ENCODE results near the gene FUT7. TPM values are rescaled to one million over a fixed set of nuclear protein-coding genes. Genes with fewer than 3 reads are reported as not detected.

The FUT7 gene
- total RNA-seq, 1 experiment from 2014 or later, result not detected

- DNase-seq (ENCODE audit: low spot score), result no peak
Measured at GRCh38 chr9:136983656-136984314, 48.1 kb downstream of the FUT7 start.

- DNase-seq (ENCODE audit: low spot score), result no peak
Measured at GRCh38 chr9:136983167-136983566, 48.7 kb downstream of the FUT7 start.

GRCh38 chr9:136982232-136983051 is 49.4 kb downstream of the FUT7 start, which contains the start of gene LCNL1:
LCNL1 (plus strand) TSS chr9:136982993; CDS start chr9:136983587, 594 bp downstream.
- DNase-seq (ENCODE audit: low spot score), result no peak

- DNase-seq (ENCODE audit: low spot score), result no peak
Measured at GRCh38 chr9:136981588-136982231, 50.2 kb downstream of the FUT7 start.

GRCh38 chr9:136980669-136981478 is 51.0 kb downstream of the FUT7 start:
- DNase-seq (ENCODE audit: low spot score), result no peak

Other genes with a start within 250 kb of the FUT7 start
- gene TMEM141, start 240.7 kb downstream of the FUT7 start, total RNA-seq (2014; rRNA removed; shearing (Covaris generic)), result 87.0 and 93.0 TPM in 2 replicates
- 0.47 TPM in 1 of 2 replicates, not detected in the other for gene CCDC183, start 235.8 kb downstream of the FUT7 start, total RNA-seq (2014; rRNA removed; shearing (Covaris generic))
- 23.6 and 35.0 TPM in 2 replicates for gene RABL6, start 224.1 kb downstream of the FUT7 start, total RNA-seq (2014; rRNA removed; shearing (Covaris generic))
- 0.06 and 0.21 TPM in 2 replicates for gene AJM1, start 189.6 kb downstream of the FUT7 start, total RNA-seq (2014; rRNA removed; shearing (Covaris generic))
- 100 and 119 TPM in 2 replicates for gene PHPT1, start 182.7 kb downstream of the FUT7 start, total RNA-seq (2014; rRNA removed; shearing (Covaris generic))
- 0.12 and 0.15 TPM in 2 replicates for gene MAMDC4, start 179.7 kb downstream of the FUT7 start, total RNA-seq (2014; rRNA removed; shearing (Covaris generic))
- gene EDF1, start 165.8 kb downstream of the FUT7 start, total RNA-seq (2014; rRNA removed; shearing (Covaris generic)), result 458 and 510 TPM in 2 replicates
- 8.1 and 11.3 TPM in 2 replicates for gene TRAF2, start 145.6 kb downstream of the FUT7 start, total RNA-seq (2014; rRNA removed; shearing (Covaris generic))
- gene FBXW5, start 87.3 kb downstream of the FUT7 start, total RNA-seq (2014; rRNA removed; shearing (Covaris generic)), result 56.2 and 83.0 TPM in 2 replicates
- not detected in 2 replicates for gene C8G, start 86.8 kb downstream of the FUT7 start, total RNA-seq (2014; rRNA removed; shearing (Covaris generic))
- not detected in 2 replicates for gene LCN12, start 79.8 kb downstream of the FUT7 start, total RNA-seq (2014; rRNA removed; shearing (Covaris generic))
- not detected in 2 replicates for gene PTGDS, start 54.6 kb downstream of the FUT7 start, total RNA-seq (2014; rRNA removed; shearing (Covaris generic))
- gene LCNL1, start 49.1 kb downstream of the FUT7 start, total RNA-seq (2014; rRNA removed; shearing (Covaris generic)), result not detected in 2 replicates
- 32.0 and 41.3 TPM in 2 replicates for gene PAXX, start 39.7 kb downstream of the FUT7 start, total RNA-seq (2014; rRNA removed; shearing (Covaris generic))
- gene CLIC3, start 35.5 kb downstream of the FUT7 start, total RNA-seq (2014; rRNA removed; shearing (Covaris generic)), result 0.64 TPM in 1 of 2 replicates, not detected in the other
- 4.9 and 22.4 TPM in 2 replicates for gene ABCA2, start 3.9 kb downstream of the FUT7 start, total RNA-seq (2014; rRNA removed; shearing (Covaris generic))
- gene NPDC1, start 14.1 kb upstream of the FUT7 start, total RNA-seq (2014; rRNA removed; shearing (Covaris generic)), result 1.2 and 4.1 TPM in 2 replicates
- not detected in 2 replicates for gene ENTPD2, start 22.0 kb upstream of the FUT7 start, total RNA-seq (2014; rRNA removed; shearing (Covaris generic))
- gene SAPCD2, start 38.5 kb upstream of the FUT7 start, total RNA-seq (2014; rRNA removed; shearing (Covaris generic)), result 5.9 and 12.4 TPM in 2 replicates
- gene UAP1L1, start 45.4 kb upstream of the FUT7 start, total RNA-seq (2014; rRNA removed; shearing (Covaris generic)), result 6.6 and 7.4 TPM in 2 replicates
- 38.6 and 62.6 TPM in 2 replicates for gene MAN1B1, start 54.9 kb upstream of the FUT7 start, total RNA-seq (2014; rRNA removed; shearing (Covaris generic))
- gene DPP7, start 82.6 kb upstream of the FUT7 start, total RNA-seq (2014; rRNA removed; shearing (Covaris generic)), result 34.8 and 52.2 TPM in 2 replicates
- gene GRIN1, start 107.1 kb upstream of the FUT7 start, total RNA-seq (2014; rRNA removed; shearing (Covaris generic)), result not detected in 2 replicates
- 0.10 and 0.12 TPM in 2 replicates for gene LRRC26, start 138.0 kb upstream of the FUT7 start, total RNA-seq (2014; rRNA removed; shearing (Covaris generic))
- not detected in 2 replicates for gene TMEM210, start 140.0 kb upstream of the FUT7 start, total RNA-seq (2014; rRNA removed; shearing (Covaris generic))
- gene ANAPC2, start 156.5 kb upstream of the FUT7 start, total RNA-seq (2014; rRNA removed; shearing (Covaris generic)), result 8.2 and 13.4 TPM in 2 replicates
- gene SSNA1, start 156.6 kb upstream of the FUT7 start, total RNA-seq (2014; rRNA removed; shearing (Covaris generic)), result 71.6 and 91.9 TPM in 2 replicates
- 1.2 and 3.4 TPM in 2 replicates for gene TPRN, start 168.7 kb upstream of the FUT7 start, total RNA-seq (2014; rRNA removed; shearing (Covaris generic))
- gene TMEM203, start 173.6 kb upstream of the FUT7 start, total RNA-seq (2014; rRNA removed; shearing (Covaris generic)), result 63.4 and 69.8 TPM in 2 replicates
- gene NDOR1, start 173.6 kb upstream of the FUT7 start, total RNA-seq (2014; rRNA removed; shearing (Covaris generic)), result 4.0 and 4.9 TPM in 2 replicates
- gene RNF208, start 190.2 kb upstream of the FUT7 start, total RNA-seq (2014; rRNA removed; shearing (Covaris generic)), result 0.31 TPM in 1 of 2 replicates, not detected in the other
- gene CYSRT1, start 193.1 kb upstream of the FUT7 start, total RNA-seq (2014; rRNA removed; shearing (Covaris generic)), result 0.14 and 0.37 TPM in 2 replicates
- gene RNF224, start 195.4 kb upstream of the FUT7 start, total RNA-seq (2014; rRNA removed; shearing (Covaris generic)), result not detected in 2 replicates
- gene SLC34A3, start 198.8 kb upstream of the FUT7 start, total RNA-seq (2014; rRNA removed; shearing (Covaris generic)), result not detected in 2 replicates
- gene TUBB4B, start 209.2 kb upstream of the FUT7 start, total RNA-seq (2014; rRNA removed; shearing (Covaris generic)), result 164 and 180 TPM in 2 replicates
- not detected in 2 replicates for gene STPG3, start 219.2 kb upstream of the FUT7 start, total RNA-seq (2014; rRNA removed; shearing (Covaris generic))
- gene NELFB, start 223.2 kb upstream of the FUT7 start, total RNA-seq (2014; rRNA removed; shearing (Covaris generic)), result 29.5 and 33.0 TPM in 2 replicates
- gene TOR4A, start 245.6 kb upstream of the FUT7 start, total RNA-seq (2014; rRNA removed; shearing (Covaris generic)), result 0.37 and 1.3 TPM in 2 replicates